ENCODE data around the gene KCNF1. TPM values are rescaled to one million over a fixed set of nuclear protein-coding genes. Genes with fewer than 3 reads are reported as not detected.

KCNF1 gene
- total and polyA plus RNA-seq, 2 of the 8 experiments (the other 6 are each of a cell fraction or from before 2014, with no cell fraction given): 0.48 to 1.5 TPM

GRCh38 chr2:10876394-10876793 is 35.3 kb upstream of the KCNF1 start:
- no peak overlapping the region for H3K9ac ChIP-seq (replicated peaks in 1 of 4; ENCODE audit: extremely low read depth in 1 of 4, low read depth in 3 of 4, low read length in 3 of 4)
- H2BK12ac ChIP-seq (ENCODE audit: low read depth, low read length): no peak overlapping the region
- no peak overlapping the region for H2BK20ac ChIP-seq (ENCODE audit: low read length)
- POLR2A ChIA-PET (ENCODE audit: partially characterized antibody): interaction anchor here (0.9 kb wide), 1 partner anchor 41 kb away, joined by 3 read pairs; no protein-coding TSS in a partner anchor
- H2BK5ac ChIP-seq (ENCODE audit: low read depth, low read length): no peak overlapping the region
- TF ChIP-seq, protein P1, sequence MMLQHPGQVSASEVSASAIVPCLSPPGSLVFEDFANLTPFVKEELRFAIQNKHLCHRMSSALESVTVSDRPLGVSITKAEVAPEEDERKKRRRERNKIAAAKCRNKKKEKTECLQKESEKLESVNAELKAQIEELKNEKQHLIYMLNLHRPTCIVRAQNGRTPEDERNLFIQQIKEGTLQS (IDR thresholded peaks at IDR 0.05; ENCODE audit: insufficient read depth, low read depth, low read length): no peak
- TF ChIP-seq RNF2 (IDR thresholded peaks at IDR 0.05; ENCODE audit: borderline replicate concordance, low read depth, low read length, missing control alignments, poor library complexity, severe bottlenecking) (no peak), CTBP2 (IDR thresholded peaks at IDR 0.05; ENCODE audit: borderline replicate concordance, insufficient read depth, insufficient read length, low read length) (no peak), CBX5 (IDR thresholded peaks at IDR 0.05; ENCODE audit: low read depth, low read length) (no peak), EP300 (IDR thresholded peaks at IDR 0.05; ENCODE audit: borderline replicate concordance in 1 of 2, low read depth in 2 of 2, low read length in 2 of 2) (no peak), ASH2L (IDR thresholded peaks at IDR 0.05; ENCODE audit: low read length) (no peak), SAP30 (IDR thresholded peaks at IDR 0.05; ENCODE audit: insufficient read depth, insufficient replicate concordance, low read length) (no peak), CTCF (IDR thresholded peaks at IDR 0.05; ENCODE audit: control extremely low read depth in 1 of 3, insufficient read depth in 1 of 3, low read depth in 1 of 3, low read length in 3 of 3) (no peak)
- no peaks in the 10 kb centered on the region for H3K9me3 ChIP-seq (ENCODE audit: insufficient read depth in 2 of 2, low read depth in 1 of 2, low read length in 1 of 2)
- no peak overlapping the region for H3K56ac ChIP-seq (replicated peaks; ENCODE audit: insufficient read length, low read depth, low read length)
- DNase-seq (ENCODE audit: low read depth in 1 of 2, low spot score in 2 of 2) (no peak), FAIRE-seq (no peak)
- H3K27me3 ChIP-seq (replicated peaks in 1 of 4; ENCODE audit: control insufficient read depth in 3 of 4, extremely low read depth in 1 of 4, insufficient read depth in 3 of 4, low read length in 3 of 4): no peaks in the 10 kb centered on the region
- no peak overlapping the region for H2BK15ac ChIP-seq (ENCODE audit: low read length)
- H3K23ac ChIP-seq (ENCODE audit: insufficient read length): no peak overlapping the region
- H3K79me2 ChIP-seq (ENCODE audit: control insufficient read depth in 1 of 2, insufficient read depth in 2 of 2, low read length in 2 of 2): no peaks in the 10 kb centered on the region
- no peak overlapping the region for H3K4me3 ChIP-seq (ENCODE audit: extremely low read depth in 1 of 4, insufficient read depth in 2 of 4, low read depth in 3 of 4, low read length in 4 of 4)
- H3K27ac ChIP-seq (ENCODE audit: low read depth, low read length): no peak overlapping the region
- no peak overlapping the region for H2AFZ ChIP-seq (ENCODE audit: low read length)
- H2BK120ac ChIP-seq (replicated peaks; ENCODE audit: low read depth, low read length): no peak overlapping the region
- no peak overlapping the region for H3K4me2 ChIP-seq (ENCODE audit: insufficient read depth in 1 of 2, low read depth in 2 of 2, low read length in 2 of 2)
- H4K20me1 ChIP-seq (replicated peaks in 1 of 2; ENCODE audit: control insufficient read depth in 1 of 2, insufficient read depth in 2 of 2, low read length in 2 of 2): no peaks in the 10 kb centered on the region
- H4K5ac ChIP-seq (ENCODE audit: insufficient read length, low read depth, low read length): no peak overlapping the region
- no peaks in the 10 kb centered on the region for H3K23me2 ChIP-seq (ENCODE audit: low read depth, low read length)
- no peak overlapping the region for H3K18ac ChIP-seq (ENCODE audit: extremely low read depth, low read length)
- no peaks in the 10 kb centered on the region; the same call in 1 of the 2 replicates for H3K79me1 ChIP-seq (ENCODE audit: low read depth, low read length)
- H3K4me1 ChIP-seq (replicated peaks in 1 of 4; ENCODE audit: control insufficient read depth in 3 of 4, insufficient read depth in 4 of 4, low read length in 3 of 4): peaks cover 0 to 7% (median 0%) of the 10 kb centered on the region in 4 experiments; a peak in 1 of 7 replicates
- no peaks in the 10 kb centered on the region for H3K36me3 ChIP-seq (ENCODE audit: control insufficient read depth in 2 of 4, insufficient read depth in 4 of 4, low read length in 3 of 4)
- WGBS, 2 experiments (ENCODE audit: extremely low coverage in 1 of 2, insufficient coverage in 1 of 2, insufficient read length in 1 of 2, insufficient replicate concordance in 2 of 2, low coverage in 1 of 2, low lambda C conversion rate in 2 of 2, missing lambda C conversion rate in 1 of 2): 93% methylated on average over 3 of the region's 3 CpGs; no CpG with 5 or more reads in 1 of the 2 experiments
- CTCF ChIA-PET (ENCODE audit: partially characterized antibody): interaction anchor here (0.9 to 2.5 kb wide), 6 partner anchors 14 to 59 kb away, joined by 3 to 10 read pairs (median 4); no protein-coding TSS in a partner anchor
- H2AK5ac ChIP-seq (ENCODE audit: low read depth, low read length): no peak overlapping the region
- no peak overlapping the region for H3K4ac ChIP-seq (replicated peaks; ENCODE audit: insufficient read length, low read depth, low read length)
- no peak overlapping the region for H3K14ac ChIP-seq (ENCODE audit: insufficient read length)
- no peak overlapping the region for H4K91ac ChIP-seq (replicated peaks; ENCODE audit: insufficient read length, low read length)
- no peak overlapping the region for H4K8ac ChIP-seq (ENCODE audit: extremely low read depth, insufficient read depth, low read length)
